GM18502 (cell line): ENCODE data around the gene ADGRE3.

Source experiments
- ATAC-seq: cut with Tn5 transposase; IDR thresholded peaks from one replicate; pipeline ENCODE4 v1.9.1; 2021; ENCODE audit warnings: mild to moderate bottlenecking; ENCODE audit not compliant: unreplicated experiment, poor library complexity

Gene ADGRE3, protein sequence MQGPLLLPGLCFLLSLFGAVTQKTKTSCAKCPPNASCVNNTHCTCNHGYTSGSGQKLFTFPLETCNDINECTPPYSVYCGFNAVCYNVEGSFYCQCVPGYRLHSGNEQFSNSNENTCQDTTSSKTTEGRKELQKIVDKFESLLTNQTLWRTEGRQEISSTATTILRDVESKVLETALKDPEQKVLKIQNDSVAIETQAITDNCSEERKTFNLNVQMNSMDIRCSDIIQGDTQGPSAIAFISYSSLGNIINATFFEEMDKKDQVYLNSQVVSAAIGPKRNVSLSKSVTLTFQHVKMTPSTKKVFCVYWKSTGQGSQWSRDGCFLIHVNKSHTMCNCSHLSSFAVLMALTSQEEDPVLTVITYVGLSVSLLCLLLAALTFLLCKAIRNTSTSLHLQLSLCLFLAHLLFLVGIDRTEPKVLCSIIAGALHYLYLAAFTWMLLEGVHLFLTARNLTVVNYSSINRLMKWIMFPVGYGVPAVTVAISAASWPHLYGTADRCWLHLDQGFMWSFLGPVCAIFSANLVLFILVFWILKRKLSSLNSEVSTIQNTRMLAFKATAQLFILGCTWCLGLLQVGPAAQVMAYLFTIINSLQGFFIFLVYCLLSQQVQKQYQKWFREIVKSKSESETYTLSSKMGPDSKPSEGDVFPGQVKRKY

DNA sequence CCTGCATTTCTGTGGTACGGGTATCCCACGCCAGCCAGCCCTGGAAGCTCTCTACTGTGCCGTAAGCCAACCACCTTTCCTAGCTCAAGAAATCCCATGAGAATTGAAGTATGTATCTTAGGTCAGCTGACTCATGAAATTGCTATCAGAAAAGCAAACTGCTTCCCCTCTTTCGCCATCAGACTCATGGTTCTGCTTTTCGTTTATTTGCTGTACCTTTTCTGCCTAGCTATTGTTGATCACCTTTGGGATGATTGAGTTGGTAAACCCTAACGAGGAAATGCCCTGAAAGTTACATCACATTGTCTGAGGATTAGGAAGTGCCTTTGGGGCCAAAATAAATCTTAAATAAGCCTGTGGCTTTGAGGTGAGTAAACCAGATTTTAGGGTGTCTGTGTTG lies at the start of gene ADGRE3:
ADGRE3 (minus strand) TSS at position 81 of the 400 bp plus-strand sequence; CDS start at position 7, 74 bp downstream.
- no peak for ATAC-seq

DNA sequence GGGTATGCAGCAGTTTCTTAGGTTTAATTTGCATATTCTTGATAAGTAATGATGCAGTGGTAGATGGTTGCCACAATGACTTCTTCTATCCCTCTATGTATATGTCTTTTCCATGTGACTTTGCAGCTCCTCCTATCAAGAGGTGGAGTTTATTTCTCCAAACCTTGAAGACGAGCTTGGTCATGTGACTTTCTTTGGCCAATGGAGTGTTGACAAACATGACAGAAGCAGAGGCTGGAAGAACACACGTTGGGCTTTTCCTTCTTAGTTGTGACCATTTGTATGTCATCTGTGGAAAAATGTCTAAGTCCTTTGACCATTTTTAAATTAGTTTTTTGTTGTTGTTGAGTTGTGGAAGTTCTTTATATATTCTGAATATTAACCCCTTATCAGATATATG lies 47.5 kb upstream of the ADGRE3 start:
- ATAC-seq: no peak

DNA sequence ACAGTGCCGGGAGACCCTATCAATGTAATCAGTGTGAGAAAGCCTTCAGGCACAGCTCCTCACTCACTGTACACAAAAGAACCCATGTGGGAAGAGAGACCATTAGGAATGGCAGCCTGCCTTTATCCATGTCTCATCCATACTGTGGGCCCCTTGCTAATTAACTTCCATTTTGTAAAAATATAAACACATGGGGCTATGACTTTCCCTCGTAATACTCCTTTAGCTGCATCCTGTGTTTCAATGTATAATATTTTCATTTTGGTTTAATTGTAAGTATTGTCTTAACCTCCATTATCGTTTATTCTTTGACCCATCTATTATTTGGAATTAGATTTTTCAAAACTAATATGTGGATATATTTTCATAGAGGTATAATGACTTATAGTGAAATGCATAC lies 44.5 kb upstream of the ADGRE3 start:
- no peak for ATAC-seq

DNA sequence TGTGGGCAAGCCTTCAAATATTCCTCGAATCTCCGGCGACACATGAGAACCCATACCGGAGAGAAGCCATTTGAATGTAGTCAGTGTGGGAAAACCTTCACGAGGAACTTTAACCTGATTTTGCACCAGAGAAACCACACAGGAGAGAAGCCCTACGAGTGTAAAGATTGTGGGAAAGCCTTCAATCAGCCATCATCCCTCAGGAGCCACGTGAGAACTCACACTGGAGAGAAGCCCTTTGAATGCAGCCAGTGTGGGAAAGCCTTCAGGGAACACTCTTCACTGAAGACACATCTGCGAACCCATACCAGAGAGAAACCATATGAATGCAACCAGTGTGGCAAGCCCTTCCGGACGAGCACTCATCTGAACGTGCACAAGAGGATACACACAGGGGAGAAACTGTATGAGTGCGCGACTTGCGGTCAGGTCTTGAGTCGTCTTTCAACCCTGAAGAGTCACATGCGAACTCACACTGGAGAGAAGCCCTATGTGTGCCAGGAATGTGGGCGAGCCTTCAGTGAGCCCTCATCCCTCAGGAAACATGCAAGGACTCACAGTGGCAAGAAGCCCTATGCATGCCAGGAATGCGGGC lies 44.0 kb upstream of the ADGRE3 start:
- no peak for ATAC-seq

DNA sequence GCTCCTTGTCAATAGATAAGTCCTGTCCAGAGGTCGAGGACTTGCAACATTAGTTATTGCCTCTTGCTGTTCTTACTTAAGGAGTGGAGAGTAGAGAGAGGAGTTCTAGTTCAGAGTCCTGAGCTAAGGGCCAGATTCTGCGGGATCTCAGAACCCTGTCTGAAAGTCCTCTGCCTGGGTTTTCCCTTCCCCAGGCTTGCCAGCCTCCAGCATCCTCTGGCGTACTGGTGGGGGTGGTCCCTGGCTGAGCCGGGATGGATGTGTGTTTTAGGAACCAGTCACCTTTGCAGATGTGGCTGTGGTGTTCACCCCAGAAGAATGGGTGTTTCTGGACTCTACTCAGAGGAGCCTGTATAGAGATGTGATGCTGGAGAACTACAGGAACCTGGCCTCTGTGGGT lies 41.2 kb upstream of the ADGRE3 start:
- ATAC-seq: no peak

DNA sequence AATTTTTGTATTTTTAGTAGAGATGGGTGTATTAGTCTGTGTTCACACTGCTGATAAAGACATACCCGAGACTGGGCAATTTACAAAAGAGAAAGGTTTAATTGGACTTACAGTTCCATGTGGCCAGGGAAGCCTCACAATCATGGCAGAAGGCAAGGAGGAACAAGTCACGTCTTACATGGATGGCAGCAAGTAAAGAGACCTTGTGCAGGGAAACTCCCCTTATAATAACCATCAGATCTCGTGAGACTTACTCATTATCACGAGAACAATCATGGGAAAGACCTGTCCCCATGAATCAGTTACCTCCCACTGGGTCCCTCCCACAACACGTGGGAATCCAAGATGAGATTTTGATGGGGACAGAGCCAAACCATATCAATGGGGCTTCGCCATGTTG lies 29.8 kb upstream of the ADGRE3 start:
- no peak for ATAC-seq

DNA sequence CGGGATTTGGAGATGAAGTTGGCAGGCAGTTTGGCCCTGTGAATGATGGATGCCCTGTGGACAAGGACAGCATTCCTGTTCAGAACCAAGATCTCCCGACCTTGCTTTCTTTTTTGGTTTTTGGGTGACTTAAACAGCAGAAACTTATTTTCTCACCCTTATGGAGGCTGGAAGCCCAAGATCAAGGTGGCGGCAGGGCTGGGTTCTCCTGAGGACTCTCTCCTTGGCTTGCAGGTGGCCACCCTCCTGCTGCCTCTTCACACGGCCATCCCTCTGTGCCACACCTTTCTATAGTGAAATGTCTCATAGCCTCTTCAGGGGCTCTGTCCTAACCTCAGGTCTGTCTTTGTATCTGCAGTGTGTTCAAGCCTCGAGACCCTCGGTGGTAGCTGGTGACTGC lies 29.2 kb upstream of the ADGRE3 start:
- no peak for ATAC-seq

DNA sequence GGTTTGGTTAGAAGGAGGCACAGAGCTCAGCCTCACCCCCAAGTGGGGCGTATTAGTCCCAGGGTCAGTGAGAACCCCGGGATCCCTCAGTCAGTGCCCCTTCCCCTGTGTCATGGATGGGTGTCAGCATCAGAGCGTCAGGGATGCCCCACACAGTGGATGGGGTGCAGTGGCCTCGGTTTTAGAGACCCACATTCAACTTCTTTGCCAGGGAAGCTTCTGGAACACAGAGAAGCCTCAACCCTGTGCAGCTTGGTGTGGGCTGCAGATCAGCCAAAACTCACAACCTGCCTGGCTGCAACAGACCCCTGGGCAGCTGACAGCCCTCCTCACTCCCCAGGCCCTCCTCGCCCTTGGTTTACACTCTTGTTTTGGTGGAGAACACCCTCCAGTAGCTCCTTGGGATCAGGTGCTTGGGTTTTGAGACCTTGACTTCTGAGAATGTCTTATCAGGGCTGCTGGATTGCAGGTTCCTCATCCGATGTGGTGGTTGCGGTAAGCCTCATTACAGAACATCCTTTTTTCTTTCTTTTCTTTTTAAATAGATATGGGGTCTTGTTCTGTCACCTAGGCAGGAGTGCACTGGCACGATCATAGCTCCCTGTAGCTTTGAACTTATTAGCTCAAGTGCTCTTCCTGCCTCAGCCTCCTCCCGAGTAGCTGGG lies 26.2 kb upstream of the ADGRE3 start:
- ATAC-seq: no peak

DNA sequence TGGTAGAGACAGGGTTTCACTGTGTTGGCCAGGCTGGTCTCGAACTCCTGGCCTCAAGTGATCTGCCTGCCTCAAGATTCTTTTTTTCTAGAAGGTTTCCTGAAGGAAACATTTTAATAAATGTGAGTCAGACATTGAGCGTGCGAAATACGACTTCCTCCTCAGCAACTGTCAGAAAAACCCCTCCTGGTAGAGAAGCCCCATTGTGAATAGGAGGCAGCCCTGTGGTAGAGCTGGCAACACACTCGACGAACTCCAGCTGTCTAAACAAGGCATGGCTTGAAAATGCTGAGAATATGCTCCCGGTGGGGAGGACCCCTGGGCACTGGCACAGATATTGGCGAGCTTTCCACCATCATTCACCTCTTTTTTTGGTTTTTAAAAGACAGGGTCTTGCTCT lies 25.0 kb upstream of the ADGRE3 start:
- no peak for ATAC-seq

DNA sequence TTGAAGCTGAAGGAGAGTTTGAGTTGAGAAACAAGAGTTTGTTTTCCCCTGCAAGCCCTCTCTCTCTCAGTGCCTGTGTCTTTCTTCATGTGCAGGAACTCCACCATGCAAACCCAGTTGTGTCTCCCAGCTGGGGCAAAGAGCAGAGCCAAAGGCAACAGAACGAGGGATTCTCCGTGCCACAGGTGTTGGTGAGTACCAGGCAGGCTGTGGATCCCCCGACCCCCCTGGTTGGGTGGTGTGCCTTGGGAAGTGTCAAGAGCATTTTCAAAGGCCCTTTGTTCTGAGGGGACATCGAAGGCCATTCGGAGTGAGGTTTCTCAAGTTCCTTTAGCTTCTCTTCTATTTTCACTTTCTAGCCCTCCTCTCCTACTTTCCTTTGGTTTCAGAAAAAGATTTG lies 20.8 kb upstream of the ADGRE3 start:
- ATAC-seq: no peak

DNA sequence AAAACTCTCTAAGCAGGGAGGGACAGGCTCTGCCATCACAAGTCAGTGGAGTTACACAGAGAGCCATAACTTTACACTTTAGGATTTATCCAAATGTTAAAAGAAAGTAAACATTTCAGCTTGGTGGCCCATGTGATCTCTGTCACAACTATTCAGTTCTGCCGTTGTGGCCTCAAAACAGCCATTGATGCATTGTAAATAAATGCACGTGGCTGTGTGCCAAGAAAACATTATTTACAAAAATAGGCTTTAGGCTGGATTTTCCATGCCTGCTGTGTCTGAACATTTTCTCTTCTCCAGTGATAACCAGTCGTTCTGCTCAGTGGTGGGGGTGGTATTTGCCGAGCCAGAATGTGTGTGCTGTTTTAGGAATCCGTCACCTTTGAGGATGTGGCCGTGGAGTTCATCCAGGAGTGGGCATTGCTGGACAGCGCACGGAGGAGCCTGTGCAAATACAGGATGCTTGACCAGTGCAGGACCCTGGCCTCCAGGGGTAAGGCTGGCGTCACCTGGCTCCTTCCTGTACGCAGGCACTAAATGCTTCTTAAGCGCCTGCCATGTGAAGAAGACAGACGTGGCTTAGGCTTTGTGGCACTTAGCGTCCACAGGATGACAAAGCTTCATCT lies 20.1 kb upstream of the ADGRE3 start:
- ATAC-seq: no peak

DNA sequence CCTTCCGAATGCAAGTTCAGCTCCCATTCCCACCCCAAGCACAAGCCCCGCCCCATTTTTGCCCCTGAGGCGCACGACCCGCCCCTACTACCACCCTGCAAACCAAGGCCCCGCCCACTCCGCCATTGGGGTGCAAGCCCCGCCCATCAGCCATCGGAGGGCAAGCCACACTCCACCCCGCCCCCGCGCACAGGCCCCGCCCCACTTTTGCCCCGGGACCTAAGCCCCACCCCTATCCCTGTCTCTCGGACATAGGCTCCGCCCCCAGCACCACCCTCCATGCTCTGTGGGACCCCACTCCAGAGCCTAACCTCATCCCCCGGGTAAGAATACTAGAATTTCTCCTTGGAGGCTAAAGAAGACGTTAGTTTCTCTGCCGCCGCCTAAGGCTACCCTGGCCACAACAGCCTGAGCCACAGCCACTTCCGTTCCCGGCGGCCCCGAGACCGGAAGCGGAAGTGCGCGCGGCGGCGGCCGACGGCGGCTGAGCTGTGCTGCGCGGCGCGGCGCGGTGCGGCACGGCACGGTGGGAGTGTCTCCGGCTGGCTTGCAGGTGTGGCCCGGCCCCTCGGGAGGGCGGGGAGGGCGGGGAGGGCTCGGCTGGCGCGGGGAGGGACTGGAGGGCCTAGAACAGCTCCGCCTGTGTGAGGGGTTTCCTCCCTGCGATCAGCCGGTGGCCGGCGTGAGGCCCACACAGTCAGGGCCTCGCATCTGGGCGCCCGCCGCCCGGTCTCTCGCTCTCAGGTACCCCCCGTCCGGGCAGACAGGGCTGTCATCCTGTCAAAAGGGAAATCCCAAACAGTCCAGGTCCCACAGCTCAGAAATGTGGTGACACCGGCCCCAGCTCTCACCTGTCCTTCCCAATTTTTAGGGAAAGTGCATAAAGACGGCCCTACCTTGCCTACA lies 15.2 kb upstream of the ADGRE3 start, which contains the start of gene ZNF333:
ZNF333 (plus strand) TSS at position 451 of the 906 bp plus-strand sequence. CDS start 3,444 bp downstream, outside the sequence.
- peak; percentile 91 for ATAC-seq

DNA sequence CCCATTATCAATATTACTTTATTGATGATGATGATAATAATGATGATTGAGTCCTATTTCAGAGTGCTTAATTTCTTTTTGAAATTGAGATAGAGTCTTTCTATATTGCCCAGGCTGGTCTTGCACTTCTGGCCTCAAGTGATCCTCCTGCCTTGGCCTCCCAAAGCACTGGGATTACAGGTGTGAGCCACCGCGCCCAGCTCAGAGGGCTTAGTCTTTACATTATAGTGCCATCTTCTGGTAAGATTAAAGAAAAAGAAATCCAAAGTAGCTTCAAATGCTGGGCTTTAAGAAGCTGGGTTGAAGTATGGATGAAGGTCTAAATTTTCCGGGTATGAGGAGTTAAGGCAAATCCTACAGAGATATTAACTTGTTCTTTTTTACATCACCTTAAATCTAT lies 11.8 kb upstream of the ADGRE3 start:
- ATAC-seq: no peak

DNA sequence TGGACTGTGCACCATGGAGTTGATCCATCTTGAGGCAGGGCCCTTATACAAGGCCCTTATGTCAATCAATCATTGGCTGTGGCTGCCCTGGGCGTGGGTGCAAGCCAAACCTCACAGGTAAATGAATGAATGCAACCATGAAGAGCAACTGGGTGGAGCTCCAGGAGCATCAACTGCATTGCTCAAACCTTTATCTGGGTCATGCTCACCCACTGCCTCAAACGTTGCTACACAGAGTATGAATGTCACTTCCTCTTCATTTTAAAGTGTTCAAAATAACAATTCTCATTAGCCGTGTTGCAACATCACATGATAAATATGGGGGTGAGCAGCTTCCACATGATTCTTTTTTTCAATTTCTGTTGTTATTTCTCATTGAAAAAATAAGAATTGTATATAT lies 8.8 kb upstream of the ADGRE3 start:
- ATAC-seq: no peak

DNA sequence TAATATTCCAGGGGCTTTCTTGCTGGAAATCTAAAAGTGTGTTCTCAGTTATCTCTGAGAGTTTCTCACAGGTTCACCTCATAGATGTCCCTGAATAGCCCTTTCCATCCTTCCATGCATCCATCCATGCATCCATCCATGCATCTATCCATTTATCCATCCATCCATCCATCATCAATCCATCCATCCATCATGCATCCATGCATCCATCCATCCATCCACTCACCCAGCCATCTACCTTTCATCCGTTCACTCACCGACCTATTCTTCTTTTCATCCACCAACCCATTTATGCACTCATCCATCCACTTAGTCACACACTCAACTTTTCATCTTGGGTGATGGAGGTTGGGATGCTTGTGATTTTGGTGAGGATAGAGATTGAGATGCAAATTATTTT lies 7.4 kb upstream of the ADGRE3 start:
- ATAC-seq: no peak

DNA sequence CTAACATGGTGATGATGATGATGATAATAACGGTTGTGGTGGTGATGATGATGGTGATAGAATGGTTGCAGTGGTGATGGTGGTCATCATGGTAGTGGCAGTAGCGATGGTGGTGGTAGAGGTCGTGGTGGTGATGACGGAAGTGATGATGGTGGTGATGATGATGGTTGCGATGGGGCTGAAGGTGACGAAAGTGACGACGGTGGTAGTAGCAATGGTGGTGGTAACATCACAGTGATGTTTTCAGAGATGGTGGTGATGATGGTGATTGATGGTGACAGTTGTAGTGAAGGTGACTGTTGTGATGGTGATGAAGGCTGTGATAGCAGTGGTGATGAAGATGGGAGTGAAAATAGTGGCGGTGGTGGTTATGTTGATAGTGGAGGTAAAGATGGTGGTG lies 3.6 kb upstream of the ADGRE3 start:
- no peak for ATAC-seq

DNA sequence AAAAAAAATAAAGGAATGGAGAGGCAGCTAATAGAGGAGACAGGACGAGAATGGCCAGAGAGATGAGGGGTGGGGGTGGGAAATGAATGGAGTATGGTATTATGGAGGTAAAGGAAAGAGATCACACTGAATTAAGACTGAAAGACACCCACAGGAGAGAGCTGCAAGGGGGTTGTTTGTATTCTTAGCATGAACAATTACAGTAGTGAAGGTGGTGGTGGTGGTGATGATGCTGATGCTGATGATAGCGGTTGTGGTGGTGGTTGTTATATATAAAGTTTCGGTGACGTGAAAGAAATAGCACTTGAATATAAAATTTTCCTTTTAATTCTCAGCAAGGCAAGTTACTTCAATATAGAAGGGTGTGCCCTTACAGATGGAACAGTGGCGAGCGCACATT lies 2.8 kb upstream of the ADGRE3 start:
- no peak for ATAC-seq

DNA sequence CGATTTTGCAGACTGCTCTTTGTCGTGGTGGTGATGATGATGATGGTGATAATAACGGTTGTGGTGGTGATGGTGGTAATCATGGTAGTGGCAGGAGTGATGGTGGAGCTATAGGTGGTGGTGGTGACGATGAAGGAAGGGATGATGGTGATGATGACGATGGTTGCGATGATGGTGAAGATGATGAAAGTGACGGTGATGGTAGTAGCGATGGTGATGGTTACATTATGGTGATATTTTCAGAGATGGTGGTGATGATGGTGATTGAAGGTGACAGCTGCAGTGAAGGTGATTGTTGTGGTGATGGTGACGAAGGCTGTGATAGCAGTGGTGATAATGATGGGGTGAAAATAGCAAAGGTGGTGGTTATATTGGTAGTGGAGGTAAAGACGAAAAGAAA lies 2.1 kb upstream of the ADGRE3 start:
- no peak for ATAC-seq

DNA sequence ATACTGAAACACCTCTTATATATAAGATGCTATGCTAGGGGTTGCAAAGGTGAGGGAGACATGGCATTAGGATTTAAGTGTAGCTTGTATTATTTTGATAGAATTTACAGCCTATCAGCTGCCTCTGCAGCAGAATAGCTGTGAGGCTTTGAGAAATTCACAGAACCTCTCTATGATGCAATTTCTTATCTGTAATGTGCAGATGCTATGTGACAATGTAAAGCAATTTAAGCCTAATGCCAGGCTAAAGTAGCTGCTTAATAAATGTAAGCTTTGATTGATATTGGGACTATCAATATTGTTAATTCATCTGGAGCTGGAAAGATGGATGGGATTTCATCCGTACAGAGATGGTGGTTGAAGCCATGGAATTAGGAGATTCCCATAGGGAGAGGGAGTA lies 1.6 kb downstream of the ADGRE3 start:
- ATAC-seq: no peak
